T1000 (cell line): ENCODE measurements around the gene RHBDF2.

Source experiments
- DNase-seq: peaks from one replicate; lab custom pipeline; 2025; ENCODE audit warnings: mixed read lengths; lab: John Stamatoyannopoulos, UW

The RHBDF2 gene

GRCh38 chr17:76479515-76480060, 21.6 kb downstream of the RHBDF2 start:
- DNase-seq = no peak

GRCh38 chr17:76478730-76479514, 22.3 kb downstream of the RHBDF2 start:
- no peak for DNase-seq

GRCh38 chr17:76478097-76478496, 23.1 kb downstream of the RHBDF2 start:
- no peak for DNase-seq

- DNase-seq = no peak
Measured at GRCh38 chr17:76477576-76477975, 23.6 kb downstream of the RHBDF2 start.

GRCh38 chr17:76476736-76477135, 24.5 kb downstream of the RHBDF2 start:
- DNase-seq = no peak

GRCh38 chr17:76475302-76475701, 25.9 kb downstream of the RHBDF2 start:
- no peak for DNase-seq

- no peak for DNase-seq
Measured at GRCh38 chr17:76474894-76475293, 26.3 kb downstream of the RHBDF2 start.

- no peak for DNase-seq
Measured at GRCh38 chr17:76474238-76474637, 27.0 kb downstream of the RHBDF2 start.

GRCh38 chr17:76473541-76473985, 27.7 kb downstream of the RHBDF2 start:
- no peak for DNase-seq

GRCh38 chr17:76472726-76473125, 28.5 kb downstream of the RHBDF2 start:
- no peak for DNase-seq

- no peak for DNase-seq
Measured at GRCh38 chr17:76472258-76472645, 29.0 kb downstream of the RHBDF2 start.

- no peak for DNase-seq
Measured at GRCh38 chr17:76471498-76472257, 29.5 kb downstream of the RHBDF2 start.

- DNase-seq = no peak
Measured at GRCh38 chr17:76469991-76470739, 31.1 kb downstream of the RHBDF2 start.

- DNase-seq = no peak
Measured at GRCh38 chr17:76469076-76469990, 31.9 kb downstream of the RHBDF2 start.

GRCh38 chr17:76468634-76469010, 32.6 kb downstream of the RHBDF2 start:
- no peak for DNase-seq

- no peak for DNase-seq
Measured at GRCh38 chr17:76467809-76468633, 33.2 kb downstream of the RHBDF2 start.

GRCh38 chr17:76467366-76467765, 33.9 kb downstream of the RHBDF2 start, which contains the start of gene AANAT:
TSS of gene AANAT (plus strand) at chr17:76467603. CDS start at chr17:76468747, 1,144 bp downstream.
- DNase-seq = no peak

GRCh38 chr17:76466775-76467130, 34.5 kb downstream of the RHBDF2 start:
- DNase-seq = no peak

- DNase-seq = no peak
Measured at GRCh38 chr17:76462556-76463290, 38.5 kb downstream of the RHBDF2 start.
